ENCODE measurements around the gene C4BPB.
"Not testable (repeated sequence)": the region's sequence is repeated elsewhere in the genome, so short reads cannot be mapped to it uniquely, and the experiment has no call there.

Gene C4BPB, protein sequence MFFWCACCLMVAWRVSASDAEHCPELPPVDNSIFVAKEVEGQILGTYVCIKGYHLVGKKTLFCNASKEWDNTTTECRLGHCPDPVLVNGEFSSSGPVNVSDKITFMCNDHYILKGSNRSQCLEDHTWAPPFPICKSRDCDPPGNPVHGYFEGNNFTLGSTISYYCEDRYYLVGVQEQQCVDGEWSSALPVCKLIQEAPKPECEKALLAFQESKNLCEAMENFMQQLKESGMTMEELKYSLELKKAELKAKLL

DNA sequence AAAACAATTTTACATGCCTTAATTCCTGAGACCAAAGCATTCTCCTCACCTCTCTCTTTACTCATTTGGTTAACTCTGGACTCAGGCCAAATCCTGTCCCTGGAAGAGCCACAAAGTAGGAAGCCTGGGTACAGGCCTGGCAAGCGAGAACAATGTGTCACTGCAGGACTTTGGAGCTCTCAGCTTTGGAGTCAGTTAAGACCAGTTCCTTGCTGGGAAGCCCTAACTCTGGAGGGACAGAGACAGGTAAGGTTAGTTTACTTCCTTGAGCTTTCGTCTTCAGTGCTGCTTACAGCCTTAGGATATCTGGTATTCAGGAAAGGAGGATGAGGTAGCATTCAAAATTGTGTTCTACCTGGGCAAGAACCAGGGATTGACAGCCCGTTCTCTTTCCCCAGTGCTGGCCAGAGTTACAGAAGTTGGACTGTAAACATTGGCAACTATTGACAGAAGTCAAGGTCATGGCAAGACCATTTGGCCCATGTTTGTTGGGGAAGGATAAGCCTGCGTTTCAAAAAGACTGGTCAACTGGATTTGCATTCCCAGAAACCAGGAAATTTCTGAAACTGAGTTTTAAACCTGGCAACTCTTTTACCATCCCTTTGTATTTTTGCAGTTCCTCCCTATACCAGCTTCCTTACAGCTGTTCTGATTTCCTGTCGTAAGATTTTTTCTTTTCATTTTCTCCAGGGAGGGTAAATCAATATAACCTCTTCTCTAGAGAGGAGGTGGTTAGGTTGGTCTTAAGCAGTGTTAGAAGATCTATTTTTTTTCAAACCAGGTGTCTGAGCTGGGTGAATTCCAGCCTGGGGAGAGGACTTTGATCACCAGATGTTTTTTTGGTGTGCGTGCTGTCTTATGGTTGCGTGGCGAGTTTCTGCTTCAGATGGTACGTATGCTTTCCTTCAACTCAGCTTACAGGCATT lies at the start of gene C4BPB:
TSS of gene C4BPB (plus strand) at position 160 of the 926 bp plus-strand sequence. CDS start at position 832, 672 bp downstream.
- DNase-seq: no peak

DNA sequence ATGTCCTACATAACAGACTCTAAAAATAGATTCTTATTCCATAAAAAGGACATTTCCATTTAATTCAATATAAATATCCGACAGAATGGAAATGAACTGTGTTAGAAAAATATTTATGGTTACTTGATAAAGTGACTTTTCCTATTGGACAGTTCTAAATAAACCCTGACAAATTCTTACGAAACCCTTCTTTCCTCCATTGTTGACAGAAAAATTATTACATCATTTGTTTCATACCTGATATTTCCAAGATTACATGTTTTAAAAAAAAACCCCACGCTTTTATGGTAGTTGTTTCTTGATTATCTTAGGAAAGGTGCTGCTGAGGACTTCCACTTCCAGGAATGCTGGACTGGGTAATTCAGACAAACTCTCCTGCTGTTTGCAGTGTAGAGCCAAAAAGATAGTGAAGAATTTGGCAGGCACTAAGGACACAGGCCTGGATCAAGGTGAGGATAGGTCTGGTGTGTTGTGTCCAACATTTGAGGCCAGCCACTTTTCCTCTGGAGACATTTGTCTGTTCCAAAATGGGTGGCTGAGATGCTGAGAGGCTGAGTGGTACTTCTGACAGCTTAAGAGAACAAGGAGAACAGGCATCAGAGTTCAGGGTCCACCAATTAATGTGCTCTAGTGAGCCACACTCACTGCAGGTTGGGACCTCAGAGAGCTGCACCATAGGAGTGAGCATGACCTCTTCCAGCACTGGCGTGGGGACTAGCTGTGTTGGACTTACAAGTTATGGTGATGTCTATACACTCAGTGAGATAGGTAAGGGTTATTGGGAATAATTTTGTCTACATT lies 49.1 kb upstream of the C4BPB start:
- no peak for DNase-seq

DNA sequence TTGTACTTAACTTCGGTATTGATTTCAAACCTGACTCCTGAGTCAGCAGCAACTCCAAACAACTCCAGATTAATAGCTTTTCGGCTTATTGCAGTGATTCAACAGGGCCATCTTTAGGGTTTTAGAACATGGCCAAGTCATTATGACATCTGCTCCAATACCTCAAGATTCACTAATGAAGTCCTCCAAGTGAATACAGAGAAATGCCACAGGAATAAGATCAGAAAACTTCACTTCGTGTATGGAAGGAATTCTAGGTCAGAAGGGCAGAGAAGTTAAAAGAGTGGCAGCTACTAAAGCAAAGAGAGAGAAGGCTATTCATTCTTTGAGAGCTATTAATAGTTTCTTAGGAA lies 48.5 kb upstream of the C4BPB start:
- DNase-seq: no peak

DNA sequence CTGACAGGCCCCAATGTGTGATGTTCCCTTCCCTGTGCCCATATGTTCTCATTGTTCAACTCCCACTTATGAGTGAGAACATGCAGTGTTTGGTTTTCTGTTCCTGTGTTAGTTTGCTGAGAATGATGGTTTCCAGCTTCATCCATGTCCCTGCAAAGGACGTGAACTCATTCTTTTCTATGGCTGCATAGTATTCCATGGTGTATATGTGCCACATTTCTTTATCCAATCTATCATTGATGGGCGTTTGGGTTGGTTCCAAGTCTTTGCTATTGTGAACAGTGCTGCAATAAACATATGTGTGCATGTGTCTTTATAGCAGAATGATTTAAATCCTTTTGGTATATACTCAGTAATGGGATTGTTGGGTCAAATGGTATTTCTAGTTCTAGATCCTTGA lies 47.3 kb upstream of the C4BPB start:
- not testable (repeated sequence) for DNase-seq

DNA sequence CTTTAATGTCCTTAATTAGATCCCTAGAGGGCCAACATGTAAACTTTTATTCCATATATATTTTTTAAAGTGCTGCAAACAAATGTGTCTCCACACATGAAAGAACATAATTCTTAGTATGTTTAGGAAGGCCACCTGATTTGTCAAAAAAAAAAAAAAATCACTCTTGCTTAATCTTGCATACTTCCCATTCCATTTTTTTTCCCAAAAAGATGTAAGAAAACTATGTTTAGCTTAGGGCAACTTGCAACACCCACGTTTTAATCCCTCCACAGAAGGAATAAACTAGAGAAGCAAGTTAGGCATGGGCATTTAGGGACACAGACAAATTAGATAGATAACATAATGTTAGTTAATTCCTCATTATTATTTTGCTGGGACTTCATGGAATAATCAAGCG lies 43.2 kb upstream of the C4BPB start:
- no peak for DNase-seq

DNA sequence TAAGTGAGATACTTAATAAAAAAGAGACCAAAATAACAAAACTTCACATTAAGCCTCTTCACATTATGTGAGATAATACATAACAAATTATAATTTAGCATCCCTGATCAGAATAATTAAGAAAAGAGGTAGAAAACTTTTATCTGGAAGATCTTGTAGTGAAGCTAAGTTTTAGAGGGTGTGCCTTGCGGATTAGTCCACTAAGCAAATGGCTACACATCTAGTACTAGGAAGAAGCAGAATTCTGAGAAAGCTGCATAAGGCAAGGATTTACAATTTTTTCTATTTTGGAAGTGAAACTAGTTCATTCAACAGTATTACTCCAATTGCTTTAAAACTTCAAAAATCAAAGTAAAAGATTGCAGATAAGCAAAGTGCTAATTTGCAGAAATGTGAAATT lies 41.2 kb upstream of the C4BPB start:
- no peak for DNase-seq

DNA sequence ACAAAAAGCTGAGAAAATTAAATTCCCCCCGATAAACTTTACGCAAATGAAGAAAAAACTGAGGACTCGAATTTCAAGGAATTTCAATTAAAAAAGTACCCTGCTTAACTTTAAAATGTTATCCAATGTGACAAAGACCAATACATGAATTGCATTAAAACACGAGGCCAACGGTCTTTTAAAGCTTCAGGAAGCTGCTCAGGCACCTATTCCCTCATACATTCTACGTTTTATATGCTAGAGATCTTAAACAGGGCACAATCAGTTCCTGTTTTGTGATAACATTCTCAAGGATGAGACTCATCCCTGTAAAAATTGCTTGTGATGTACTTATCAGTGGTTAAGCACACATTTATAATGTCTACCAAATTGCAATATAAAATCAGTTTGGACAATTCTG lies 40.6 kb upstream of the C4BPB start:
- DNase-seq: no peak

DNA sequence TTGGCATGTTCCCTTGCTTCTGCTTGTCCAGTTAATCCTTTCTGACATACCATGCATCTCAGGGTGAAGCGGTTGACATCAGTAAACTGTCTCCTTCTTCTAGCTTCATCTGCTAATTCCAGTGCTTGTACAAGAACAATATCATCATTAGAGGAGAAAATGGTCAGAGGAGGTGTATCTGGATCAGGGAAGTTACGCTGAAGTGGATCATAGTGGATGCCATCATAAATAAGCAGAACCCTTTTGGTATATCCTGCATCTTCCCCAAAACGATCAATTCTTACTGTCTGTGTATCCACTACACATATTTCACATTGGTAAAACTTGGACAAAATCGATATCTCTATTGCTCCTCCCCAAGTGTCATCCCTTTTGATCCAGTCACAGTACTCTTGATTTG lies 39.6 kb upstream of the C4BPB start:
- no peak for DNase-seq

DNA sequence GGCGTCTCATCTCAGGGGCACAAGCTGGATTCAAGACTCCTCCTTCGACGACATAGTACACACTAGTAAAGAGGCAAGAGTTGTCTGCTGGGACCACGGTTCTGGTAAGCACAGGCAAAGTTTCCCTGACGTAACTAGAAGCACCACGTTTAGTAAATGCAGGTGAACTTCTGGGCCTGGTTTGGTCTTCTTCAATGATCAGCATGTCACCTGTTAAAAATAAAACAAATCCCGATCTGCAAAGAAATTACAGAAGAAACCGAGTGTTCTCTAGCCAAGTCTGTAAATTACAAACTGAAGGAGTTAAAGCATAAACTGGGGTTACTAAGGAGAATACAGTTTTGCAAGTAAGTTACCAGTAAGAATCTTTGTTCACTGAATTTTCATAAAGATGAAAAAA lies 39.1 kb upstream of the C4BPB start:
- DNase-seq: no peak

DNA sequence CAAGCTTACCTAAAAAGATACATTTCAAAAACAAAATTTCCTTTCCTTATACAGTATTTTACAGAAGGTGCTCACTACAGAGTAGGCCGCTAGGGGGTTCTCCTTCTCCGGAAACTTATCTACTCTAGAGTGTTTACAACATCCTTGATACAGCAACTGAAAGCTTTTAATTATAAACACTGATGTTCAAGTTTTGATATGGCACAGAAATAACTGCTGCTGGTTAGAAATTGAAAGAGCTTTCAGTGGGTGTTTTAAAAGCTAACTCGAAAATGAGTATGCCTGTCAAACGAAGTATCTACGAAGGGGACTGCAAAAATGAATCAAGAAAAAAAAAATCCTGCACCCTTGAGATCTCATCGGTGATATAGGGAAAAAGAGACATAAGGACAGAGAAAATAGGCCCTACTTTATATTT lies 38.7 kb upstream of the C4BPB start:
- DNase-seq: peak; percentile 52

DNA sequence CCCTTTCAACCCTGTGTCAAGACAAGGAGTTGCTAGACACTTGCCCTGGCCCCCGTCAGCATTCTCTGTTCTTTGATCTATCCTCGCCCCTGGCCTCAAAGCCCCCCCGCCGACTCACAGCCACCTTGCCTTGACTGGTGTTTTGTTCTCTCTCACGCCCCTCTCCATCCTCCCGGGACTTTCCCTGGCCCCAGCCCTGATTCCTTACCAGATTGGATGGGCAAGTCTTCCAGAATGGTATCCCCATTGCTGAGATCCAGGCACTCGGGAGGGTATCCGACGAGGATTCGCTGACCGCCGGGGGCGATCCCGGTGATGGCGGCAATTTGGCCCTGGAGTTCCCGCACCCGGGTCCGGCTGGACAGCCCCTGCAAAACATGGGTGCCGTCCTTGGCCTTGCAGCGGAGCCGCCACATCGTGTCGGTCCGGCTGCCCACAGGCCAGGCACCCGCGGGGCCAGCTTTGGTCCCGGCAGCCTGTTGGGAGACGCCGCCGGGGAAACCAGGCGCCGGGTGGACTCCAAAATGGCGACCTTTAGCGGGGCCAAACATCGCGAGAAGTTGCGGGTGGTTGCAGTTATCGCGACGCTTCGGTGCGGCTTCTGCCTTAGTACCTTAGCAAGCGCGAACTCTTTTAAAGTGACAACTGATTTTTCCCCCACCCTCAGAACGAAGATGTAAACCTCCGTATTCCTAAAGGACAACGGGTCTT lies 38.0 kb upstream of the C4BPB start:
- DNase-seq: peak; percentile 88

DNA sequence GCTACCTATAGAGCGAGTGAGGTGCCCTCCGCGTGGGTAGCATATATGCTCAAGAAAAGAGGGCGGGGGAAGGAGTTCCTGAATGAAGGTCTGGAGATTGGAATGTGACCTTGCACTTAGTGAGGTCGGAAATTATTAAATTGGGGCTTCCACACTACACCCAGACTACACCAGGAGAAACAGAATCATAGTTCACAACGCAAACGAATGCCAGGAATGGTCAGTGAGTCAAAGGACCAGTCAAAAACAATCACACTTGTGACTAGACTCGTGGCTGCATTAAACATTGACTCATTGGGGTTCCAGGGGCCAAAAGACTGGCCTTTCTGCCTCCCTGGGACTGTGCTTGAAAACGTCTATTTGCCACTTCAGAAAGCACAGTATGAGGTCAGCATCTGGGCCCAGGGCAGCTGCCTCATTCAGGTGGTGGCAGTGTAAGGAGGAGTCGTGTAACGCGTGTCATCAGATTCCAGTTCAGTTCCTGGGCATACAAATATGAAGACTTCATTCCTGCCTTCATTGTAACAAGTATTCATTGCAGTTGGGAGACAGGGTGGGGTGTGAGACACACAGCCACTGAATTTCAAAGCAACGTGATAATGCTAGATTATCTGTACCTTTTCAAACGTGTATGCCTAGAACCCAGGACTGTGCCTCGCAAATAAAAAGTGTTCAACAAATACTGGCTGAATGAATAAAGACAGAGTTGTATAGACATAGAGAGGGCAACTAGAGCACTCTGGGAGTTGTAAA lies 37.3 kb upstream of the C4BPB start, which contains the start of gene YOD1:
TSS of gene YOD1 (minus strand) at position 18 of the 753 bp plus-strand sequence. CDS start 178 bp downstream, outside the sequence.
- DNase-seq: no peak

DNA sequence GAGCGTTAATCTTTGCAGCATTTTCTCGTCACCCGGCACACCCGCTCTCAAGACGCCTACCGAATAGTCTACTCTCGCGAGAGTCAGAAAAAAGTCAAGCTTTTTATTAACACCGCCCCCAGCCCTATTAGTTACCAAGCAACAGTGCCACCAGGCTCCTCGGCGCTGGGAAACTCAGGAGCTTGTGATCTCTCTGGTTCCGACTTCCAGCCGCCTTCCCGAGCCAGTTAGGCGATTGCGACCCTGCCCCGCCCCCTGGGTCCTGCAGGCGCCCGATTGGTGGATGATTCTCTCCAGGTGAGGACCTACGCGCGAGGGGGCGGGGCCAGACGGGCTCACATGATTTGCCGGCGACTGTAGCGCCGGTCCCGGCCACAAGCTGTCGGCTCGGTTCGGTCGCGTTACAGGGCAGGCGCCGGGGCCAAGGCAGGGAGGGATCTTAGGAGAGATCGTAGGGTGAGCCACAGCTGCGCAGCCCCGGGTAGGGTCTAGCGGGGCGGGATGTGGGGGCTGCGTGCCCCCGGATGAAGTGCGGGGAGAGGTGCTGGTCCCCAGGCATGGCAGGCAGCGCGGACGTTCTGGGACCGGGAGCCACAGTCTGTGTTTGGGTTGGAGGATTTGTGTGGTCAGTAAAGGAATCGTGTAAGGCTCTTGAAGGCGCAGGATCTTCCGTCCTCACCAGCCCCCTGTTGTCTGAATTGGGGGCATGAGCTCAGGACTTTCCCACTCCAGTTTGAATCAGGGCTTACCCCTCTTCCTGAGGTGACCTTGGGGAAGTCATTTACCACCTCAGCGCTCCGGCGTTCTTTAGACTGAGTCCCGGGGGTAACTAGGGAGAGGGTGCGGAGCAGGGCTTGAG lies 35.5 kb upstream of the C4BPB start, which contains the start of gene PFKFB2:
TSS of gene PFKFB2 (plus strand) at position 365 of the 859 bp plus-strand sequence. CDS start 1,443 bp downstream, outside the sequence.
- peak; percentile 91 for DNase-seq

DNA sequence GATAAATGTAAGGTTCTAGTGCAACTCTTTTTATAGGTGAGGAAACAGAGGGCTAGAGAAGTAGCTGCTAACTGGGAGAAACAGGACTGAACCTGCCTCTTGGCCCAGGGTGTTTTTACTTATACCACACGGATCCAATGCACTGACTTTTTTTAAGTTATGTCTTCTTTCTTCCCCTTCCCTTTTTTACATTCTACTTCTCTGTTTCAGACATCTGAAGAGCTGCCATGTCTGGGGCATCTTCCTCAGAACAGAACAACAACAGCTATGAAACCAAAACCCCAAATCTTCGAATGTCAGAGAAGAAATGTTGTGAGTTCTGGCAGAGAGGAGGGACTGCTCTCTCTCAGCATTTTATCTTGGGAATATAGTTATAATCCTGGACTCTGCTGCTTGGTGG lies 34.2 kb upstream of the C4BPB start:
- no peak for DNase-seq

DNA sequence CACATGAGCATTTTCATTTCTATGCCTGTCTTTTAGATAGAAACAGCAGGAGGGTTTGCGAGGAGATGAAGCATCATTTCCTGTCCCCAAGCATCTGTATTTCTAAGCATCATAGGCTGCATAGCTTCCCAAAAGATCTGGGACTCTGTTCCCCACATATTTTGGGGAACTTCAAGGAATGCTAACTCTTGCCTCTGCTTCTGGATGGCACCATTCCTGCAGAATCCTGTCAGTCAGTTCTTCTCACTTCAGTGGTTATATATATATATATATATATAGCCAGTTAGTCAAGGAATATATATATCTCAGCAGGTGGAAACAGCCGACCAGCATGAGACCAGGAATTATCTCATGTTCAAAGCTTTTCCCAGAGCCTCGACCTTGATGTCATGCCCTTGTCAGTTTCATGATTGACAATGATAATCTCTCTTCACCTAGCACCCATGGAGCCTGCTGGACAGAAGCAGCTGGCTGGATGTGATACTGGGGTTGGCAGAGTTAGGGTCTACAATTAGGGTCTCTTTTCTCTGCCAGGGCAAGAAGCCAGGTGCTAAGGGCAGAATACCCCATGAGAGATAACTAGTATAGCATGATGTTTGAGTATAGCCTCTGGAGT lies 33.2 kb upstream of the C4BPB start:
- DNase-seq: no peak

DNA sequence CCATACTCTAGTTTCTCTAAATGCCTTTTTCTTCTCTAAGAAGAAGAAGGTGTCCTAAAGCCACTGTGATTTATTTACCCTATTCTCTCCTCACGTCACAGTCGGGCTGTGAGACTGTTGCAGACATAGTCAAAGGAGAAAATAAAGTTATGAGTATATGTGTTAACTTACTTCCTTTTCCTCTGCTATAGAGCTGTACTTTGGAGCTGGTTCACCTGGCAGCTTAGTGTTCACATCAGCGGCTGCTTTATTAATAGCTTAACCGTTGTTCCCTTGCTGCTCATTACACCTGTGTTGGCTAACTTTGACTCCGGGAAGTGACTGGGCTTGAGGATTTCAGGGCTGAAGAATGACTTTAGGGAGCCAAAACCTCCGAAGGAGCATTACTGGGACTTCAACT lies 32.0 kb upstream of the C4BPB start:
- no peak for DNase-seq

DNA sequence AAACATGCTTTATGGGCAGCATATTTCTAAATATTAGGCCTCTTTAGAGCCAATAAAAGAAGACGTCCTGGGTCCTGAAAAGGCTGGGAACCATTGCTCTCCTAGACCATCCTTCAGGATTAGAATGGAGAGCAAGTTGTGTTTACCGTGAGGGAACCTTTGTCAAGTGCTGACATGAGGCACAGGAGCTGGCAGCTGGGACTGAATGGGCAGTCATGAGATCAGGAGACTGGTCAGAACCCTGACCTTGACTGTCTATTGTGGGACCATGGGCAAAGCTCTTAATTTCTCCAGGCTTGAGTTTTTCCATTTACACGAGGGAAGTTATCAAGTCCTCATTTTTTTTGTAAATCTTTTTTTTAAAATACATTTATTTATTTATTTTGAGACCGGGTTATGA lies 30.4 kb upstream of the C4BPB start:
- no peak for DNase-seq

DNA sequence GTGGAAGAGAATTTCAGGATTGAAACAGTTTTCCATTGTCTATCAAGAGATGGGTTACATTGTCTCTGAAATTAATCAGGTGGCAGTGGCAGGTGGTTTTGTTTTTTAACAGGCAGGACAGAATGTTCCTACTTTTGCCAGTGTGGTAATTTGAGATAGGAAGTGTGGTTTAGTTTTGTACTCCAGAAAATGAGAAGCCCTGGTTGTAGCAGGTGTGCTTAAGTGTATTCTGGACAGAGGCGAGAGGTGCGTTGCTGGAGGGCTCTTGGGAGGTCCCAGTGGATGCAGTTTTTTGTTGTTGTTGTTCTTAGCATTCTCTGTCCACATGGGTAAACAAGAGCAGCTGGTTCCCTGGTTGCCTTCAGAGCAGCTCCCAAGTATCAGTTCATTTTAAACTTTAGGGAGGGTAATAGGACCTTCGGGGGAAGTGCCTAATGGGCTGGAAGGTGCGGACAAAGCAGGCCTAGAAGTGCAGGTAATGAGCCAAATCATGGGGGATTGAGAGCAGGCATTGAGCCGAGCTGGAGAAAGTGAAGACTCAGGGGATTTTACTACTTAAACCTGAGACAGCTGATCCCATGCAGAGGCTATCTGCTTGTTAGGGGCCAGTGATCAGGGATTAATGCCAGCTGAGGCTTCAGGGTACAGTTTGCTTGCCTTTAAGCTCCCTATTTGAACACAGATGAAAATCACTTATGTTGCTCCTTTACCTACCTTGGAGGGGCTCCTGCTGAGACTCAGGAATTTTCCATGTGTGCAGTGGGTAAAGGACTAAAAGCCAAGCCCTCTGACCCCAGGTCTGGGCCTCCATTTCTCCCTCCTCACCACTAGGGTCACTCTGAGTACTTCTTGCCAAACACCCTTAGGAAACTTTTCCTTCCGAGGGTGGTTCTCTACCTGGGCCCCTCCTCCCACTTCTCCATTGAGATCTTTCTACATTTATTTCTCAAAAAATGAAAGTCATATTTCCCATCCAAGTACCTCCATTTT lies 29.5 kb upstream of the C4BPB start:
- DNase-seq: no peak

DNA sequence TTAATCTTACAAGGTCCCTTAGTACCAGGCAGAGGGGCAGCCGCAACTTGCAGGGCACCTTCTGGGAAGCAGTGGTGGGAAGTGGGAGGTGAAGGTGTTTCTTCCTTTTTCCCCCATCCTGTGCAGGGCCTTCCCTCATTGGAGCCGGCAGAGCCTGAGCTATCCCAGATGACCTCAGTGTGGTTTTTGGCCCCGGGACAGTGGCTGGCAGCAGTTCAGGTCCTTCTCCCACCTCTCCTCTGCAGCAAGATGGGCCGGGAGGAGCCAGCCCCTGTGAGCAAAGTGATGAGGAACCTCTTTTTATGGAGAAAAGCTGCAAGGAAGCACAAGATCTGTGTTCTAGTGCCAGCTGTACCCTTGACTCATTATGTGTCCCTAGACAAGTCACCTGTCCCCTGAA lies 28.8 kb upstream of the C4BPB start:
- no peak for DNase-seq

Data from activated gamma-delta T cell treated with Interleukin-2 at 50 U/mL for 16 hours (primary cell).